Measurements from ENCODE around the gene ISCA1.
A peak's percentile ranks its signal among the peaks of the same experiment; 100 is the strongest.

Gene ISCA1

DNA sequence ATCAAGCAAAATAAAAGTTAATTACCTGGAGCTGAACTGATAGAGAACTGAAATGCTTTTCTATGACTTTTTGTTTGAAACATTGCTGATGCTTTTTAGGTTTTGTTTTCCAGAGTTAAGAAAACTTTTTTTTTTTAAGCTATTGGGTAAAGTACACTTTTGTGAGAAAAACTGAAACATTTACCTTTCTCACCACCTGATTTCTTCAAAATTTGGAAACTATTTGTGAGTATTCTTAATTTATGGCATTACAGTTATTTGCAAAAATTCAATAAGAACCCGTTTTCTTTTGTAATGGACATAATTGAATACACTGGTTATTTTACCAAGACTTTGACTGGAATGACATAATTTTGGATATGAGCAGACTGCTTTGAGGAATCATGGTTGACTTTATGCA is 29.5 kb downstream of the ISCA1 start:
- DNase-seq = no peak
- no peak for TF ChIP-seq CTCF (IDR thresholded peaks at IDR 0.05)
- H3K4me1 Mint-ChIP-seq = peaks cover 6% of the 10 kb centered on the region
- peaks cover 39% of the 10 kb centered on the region for H3K9me3 Mint-ChIP-seq
- H3K27ac Mint-ChIP-seq = no peak overlapping the region
- H3K27me3 Mint-ChIP-seq (ENCODE audit: low read depth, poor library complexity) = peaks cover 4% of the 10 kb centered on the region
- H3K36me3 Mint-ChIP-seq (ENCODE audit: low read depth) = peaks cover 45% of the 10 kb centered on the region
- no peak overlapping the region for H3K4me3 Mint-ChIP-seq

DNA sequence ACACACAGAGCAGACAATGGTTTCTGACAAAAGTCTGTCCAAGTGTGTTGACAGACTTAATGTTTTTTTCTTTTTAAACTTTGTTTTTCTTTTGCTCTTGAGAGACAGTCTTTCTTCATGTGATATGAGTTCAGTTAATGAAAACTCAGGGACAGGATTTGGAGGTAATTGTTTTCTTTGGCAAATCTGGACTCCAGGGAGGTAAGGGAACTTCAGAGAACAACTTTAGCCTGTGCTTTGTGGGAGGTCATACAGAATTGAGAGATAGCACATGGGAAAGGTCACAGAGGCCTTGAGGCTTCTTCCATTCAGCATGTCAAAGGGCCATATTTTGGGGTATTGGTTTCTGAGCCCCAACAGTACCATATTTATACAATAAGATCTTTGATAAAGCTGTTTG is 32.2 kb downstream of the ISCA1 start:
- Mint-ChIP-seq H3K4me3 (no peak overlapping the region), H3K27ac (no peak overlapping the region), H3K36me3 (ENCODE audit: low read depth) (peaks cover 33% of the 10 kb centered on the region), H3K27me3 (ENCODE audit: low read depth, poor library complexity) (peaks cover 4% of the 10 kb centered on the region), H3K9me3 (peaks cover 39% of the 10 kb centered on the region), H3K4me1 (peaks cover 23% of the 10 kb centered on the region)
- no peak for TF ChIP-seq CTCF (IDR thresholded peaks at IDR 0.05)
- DNase-seq = no peak

DNA sequence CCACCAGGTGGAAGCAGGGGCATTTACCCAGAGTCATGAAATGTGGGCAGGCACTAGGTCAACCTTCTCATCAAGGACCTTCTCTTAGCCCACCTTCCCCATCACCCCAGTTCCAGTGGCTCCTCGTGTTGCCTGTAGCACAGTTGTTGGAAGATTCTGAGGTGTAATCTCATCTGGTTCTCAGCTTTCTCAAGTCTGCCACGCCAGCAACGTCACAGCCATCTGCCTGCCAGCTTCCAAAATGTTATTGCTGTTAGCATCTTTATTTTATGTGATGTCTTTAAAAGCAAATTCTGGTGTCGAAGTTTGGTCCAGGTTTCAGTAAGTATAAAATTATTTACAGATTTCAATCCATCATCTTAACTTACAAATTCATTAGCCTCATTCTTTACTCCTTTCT is 33.6 kb downstream of the ISCA1 start:
- H3K4me3 Mint-ChIP-seq = no peak overlapping the region
- peaks cover 3% of the 10 kb centered on the region for H3K27me3 Mint-ChIP-seq (ENCODE audit: low read depth, poor library complexity)
- H3K4me1 Mint-ChIP-seq = peaks cover 25% of the 10 kb centered on the region
- peaks cover 29% of the 10 kb centered on the region for H3K9me3 Mint-ChIP-seq
- TF ChIP-seq CTCF (IDR thresholded peaks at IDR 0.05) = no peak
- peaks cover 27% of the 10 kb centered on the region for H3K36me3 Mint-ChIP-seq (ENCODE audit: low read depth)
- DNase-seq = no peak
- H3K27ac Mint-ChIP-seq = no peak overlapping the region

GRCh38 chr9:86246752-86247161 is 35.6 kb downstream of the ISCA1 start:
- Mint-ChIP-seq H3K27me3 (ENCODE audit: low read depth, poor library complexity) (no peaks in the 10 kb centered on the region), H3K9me3 (peaks cover 9% of the 10 kb centered on the region), H3K4me1 (peaks cover 42% of the 10 kb centered on the region), H3K27ac (peak overlapping the region; percentile 85), H3K4me3 (no peak overlapping the region), H3K36me3 (ENCODE audit: low read depth) (peaks cover 17% of the 10 kb centered on the region)
- DNase-seq = peak; percentile 41
- peak; percentile 20 for TF ChIP-seq CTCF (IDR thresholded peaks at IDR 0.05)

DNA sequence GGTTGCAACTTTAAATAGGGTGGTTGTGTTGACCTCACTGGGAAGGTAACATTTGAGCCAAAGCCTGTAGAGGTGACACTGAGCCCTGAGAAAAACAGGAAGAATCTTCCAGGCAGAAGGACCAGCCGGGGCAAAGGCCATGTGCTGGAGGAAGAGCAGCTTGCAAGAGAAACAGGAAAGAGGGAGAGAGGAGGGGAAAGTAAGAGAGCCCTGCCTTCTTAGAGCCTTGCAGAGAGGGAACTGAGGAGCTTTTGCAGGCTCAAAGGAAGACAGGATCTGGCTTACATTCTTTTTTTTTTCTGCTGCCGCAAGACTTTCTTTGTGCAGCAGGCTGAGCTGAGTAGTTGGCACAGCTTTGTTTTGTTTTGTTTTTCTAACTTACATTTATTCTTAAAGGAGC is 40.3 kb downstream of the ISCA1 start:
- H3K4me3 Mint-ChIP-seq = peak overlapping the region; percentile 55
- H3K36me3 Mint-ChIP-seq (ENCODE audit: low read depth) = no peaks in the 10 kb centered on the region
- no peak for DNase-seq
- no peaks in the 10 kb centered on the region for H3K27me3 Mint-ChIP-seq (ENCODE audit: low read depth, poor library complexity)
- H3K9me3 Mint-ChIP-seq = no peaks in the 10 kb centered on the region
- peak overlapping the region; percentile 74 for H3K27ac Mint-ChIP-seq
- no peak for TF ChIP-seq CTCF (IDR thresholded peaks at IDR 0.05)
- peaks cover 41% of the 10 kb centered on the region for H3K4me1 Mint-ChIP-seq

- peaks cover 32% of the 10 kb centered on the region for H3K4me1 Mint-ChIP-seq
- no peak for TF ChIP-seq CTCF (IDR thresholded peaks at IDR 0.05)
Observed at GRCh38 chr9:86241216-86241615, 41.1 kb downstream of the ISCA1 start.

More at GRCh38 chr9:86241216-86241615, 41.1 kb downstream of the ISCA1 start:
- DNase-seq = no peak
- Mint-ChIP-seq H3K36me3 (ENCODE audit: low read depth) (no peaks in the 10 kb centered on the region), H3K27me3 (ENCODE audit: low read depth, poor library complexity) (peaks cover under 1% of the 10 kb centered on the region), H3K9me3 (no peaks in the 10 kb centered on the region), H3K4me3 (no peak overlapping the region), H3K27ac (no peak overlapping the region)
